Measurements from ENCODE around the gene BAZ2A. TPM values are rescaled to one million over a fixed set of nuclear protein-coding genes. Genes with fewer than 3 reads are reported as not detected.

The BAZ2A gene
- total RNA-seq, 1 experiment from 2014 or later = 106 TPM

DNA sequence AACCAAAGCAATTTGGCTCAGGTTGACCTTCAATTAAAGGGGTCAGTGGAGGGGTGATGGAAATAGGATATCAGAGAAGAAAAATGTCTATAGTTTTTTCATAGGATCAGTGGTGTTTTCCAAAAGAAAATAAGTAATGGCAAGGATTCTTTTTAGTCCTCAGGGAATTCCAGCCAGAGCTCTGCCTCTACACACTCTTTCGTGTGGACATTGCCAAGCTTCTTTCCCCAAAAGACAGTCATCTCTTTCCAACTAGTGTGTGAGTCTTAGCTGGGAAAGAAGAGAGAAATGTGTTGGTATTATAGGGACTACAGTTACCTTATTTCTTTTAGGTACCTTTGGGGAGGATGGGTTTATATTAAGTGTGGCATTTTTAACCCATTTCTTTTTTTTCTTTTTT is 62.0 kb downstream of the BAZ2A start (continued):
- no peak for TF ChIP-seq EZH2 (IDR thresholded peaks at IDR 0.05)

- H3K4me1 ChIP-seq (ENCODE audit: control insufficient read depth in 1 of 2, insufficient read depth in 2 of 2, low read length in 2 of 2) = peaks cover 2 to 8% of the 10 kb centered on the region in 2 experiments; a peak in 2 of 4 replicates
- ChIA-PET CTCF (interaction anchor here (1.2 kb wide), 1 partner anchor 24 kb away, joined by 3 read pairs; no protein-coding TSS in a partner anchor), RAD21 (ENCODE audit: low non-redundant PET in 1 of 2, low total read pairs in 2 of 2, uncharacterized antibody in 2 of 2, unreplicated experiment in 2 of 2) (no interaction called here), POLR2A (no interaction called here)
- TF ChIP-seq CBX3 (IDR thresholded peaks at IDR 0.05; ENCODE audit: low read depth) (no peak), EZH2 (IDR thresholded peaks at IDR 0.05) (no peak), ELF1 (IDR thresholded peaks at IDR 0.05; ENCODE audit: borderline replicate concordance, low read depth) (no peak), FOSL1 (IDR thresholded peaks at IDR 0.05; ENCODE audit: low read depth) (no peak), SP1 (IDR thresholded peaks at IDR 0.05; ENCODE audit: low read depth) (no peak)
- TF ChIP-seq, protein P1, sequence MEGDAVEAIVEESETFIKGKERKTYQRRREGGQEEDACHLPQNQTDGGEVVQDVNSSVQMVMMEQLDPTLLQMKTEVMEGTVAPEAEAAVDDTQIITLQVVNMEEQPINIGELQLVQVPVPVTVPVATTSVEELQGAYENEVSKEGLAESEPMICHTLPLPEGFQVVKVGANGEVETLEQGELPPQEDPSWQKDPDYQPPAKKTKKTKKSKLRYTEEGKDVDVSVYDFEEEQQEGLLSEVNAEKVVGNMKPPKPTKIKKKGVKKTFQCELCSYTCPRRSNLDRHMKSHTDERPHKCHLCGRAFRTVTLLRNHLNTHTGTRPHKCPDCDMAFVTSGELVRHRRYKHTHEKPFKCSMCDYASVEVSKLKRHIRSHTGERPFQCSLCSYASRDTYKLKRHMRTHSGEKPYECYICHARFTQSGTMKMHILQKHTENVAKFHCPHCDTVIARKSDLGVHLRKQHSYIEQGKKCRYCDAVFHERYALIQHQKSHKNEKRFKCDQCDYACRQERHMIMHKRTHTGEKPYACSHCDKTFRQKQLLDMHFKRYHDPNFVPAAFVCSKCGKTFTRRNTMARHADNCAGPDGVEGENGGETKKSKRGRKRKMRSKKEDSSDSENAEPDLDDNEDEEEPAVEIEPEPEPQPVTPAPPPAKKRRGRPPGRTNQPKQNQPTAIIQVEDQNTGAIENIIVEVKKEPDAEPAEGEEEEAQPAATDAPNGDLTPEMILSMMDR (IDR thresholded peaks at IDR 0.05 in 2 of 3, conservative IDR thresholded peaks at IDR 0.05 in 1 of 3; ENCODE audit: borderline replicate concordance in 1 of 3, insufficient read depth in 1 of 3, low read depth in 2 of 3, low read length in 2 of 3) = no peak
- intact Hi-C loops (cut with micrococcal nuclease) = no loop called here
- DNase-seq (ENCODE audit: low read depth, low spot score) (no peak), ATAC-seq (peak; percentile 40; the same call in 1 of the 2 replicates)
- no peaks in the 10 kb centered on the region for H3K27me3 ChIP-seq (ENCODE audit: insufficient read depth, low read length)
- H3K9ac ChIP-seq (ENCODE audit: low read length) = no peak overlapping the region
- H2AFZ ChIP-seq (ENCODE audit: low read depth, low read length, poor library complexity, severe bottlenecking) = no peak overlapping the region
- H3K4me2 ChIP-seq (ENCODE audit: low read length) = no peak overlapping the region
- H3K4me3 ChIP-seq (replicated peaks in 1 of 2; ENCODE audit: low read depth in 1 of 2, low read length in 2 of 2) = no peak overlapping the region
- BruUV-seq (replicated peaks) = no TSS peak
- peaks cover 5% of the 10 kb centered on the region; the same call in 1 of the 2 replicates for H3K79me2 ChIP-seq (ENCODE audit: insufficient read depth, low read length)
- H4K20me1 ChIP-seq (ENCODE audit: insufficient read depth) = no peaks in the 10 kb centered on the region
- no peaks in the 10 kb centered on the region for H3K9me3 ChIP-seq (ENCODE audit: control insufficient read depth in 1 of 2, insufficient read depth in 1 of 2, low read depth in 1 of 2, low read length in 2 of 2)
- H3K27ac ChIP-seq (ENCODE audit: low read depth, low read length) = no peak overlapping the region
- H3K9me2 ChIP-seq (ENCODE audit: insufficient read depth) = no peaks in the 10 kb centered on the region
- H3K36me3 ChIP-seq (ENCODE audit: control insufficient read depth in 1 of 2, insufficient read depth in 2 of 2, low read length in 2 of 2) = peaks cover 11 to 12% of the 10 kb centered on the region in 2 experiments
Observed at GRCh38 chr12:56565510-56566101, 64.5 kb downstream of the BAZ2A start.
